Kidney (tissue), 14 donors: ENCODE results near the gene NUDT8. TPM values are rescaled to one million over a fixed set of nuclear protein-coding genes. Genes with fewer than 3 reads are reported as not detected.

ENCODE experiments used
- DNase-seq, 5 donors: peaks; one replicate each; pipeline ENCODE4 v3.0.0-alpha.2; 2013 to 2020
- FAIRE-seq: peaks from 2 replicates; lab custom pipeline; 2012; peaks lifted over from hg19 to GRCh38; lab: Jason Lieb, UNC
- H3K27ac ChIP-seq, 2 donors: one replicate each; pipeline ENCODE4 v1.7.0; 2013; ENCODE audit warnings: low read depth in 2 of 2, low read length in 2 of 2, inconsistent platforms in 1 of 2
- H3K27me3 ChIP-seq: one replicate; pipeline ENCODE4 v1.7.1; 2013; ENCODE audit warnings: low read length, inconsistent platforms; ENCODE audit not compliant: control insufficient read depth, insufficient read depth
- H3K36me3 ChIP-seq, 3 donors: one replicate each; pipeline versions ENCODE4 v1.7.0 to v1.7.1; 2013; ENCODE audit warnings: low read length in 3 of 3, control low read depth in 1 of 3, inconsistent platforms in 1 of 3; ENCODE audit not compliant: insufficient read depth in 3 of 3, control insufficient read depth in 2 of 3
- H3K4me1 ChIP-seq, 3 donors: one replicate each; pipeline versions ENCODE4 v1.7.0 to v1.7.1; 2013; ENCODE audit warnings: low read length in 3 of 3, inconsistent platforms in 1 of 3, low read depth in 1 of 3; ENCODE audit not compliant: control insufficient read depth in 2 of 3, insufficient read depth in 2 of 3
- H3K4me3 ChIP-seq, 3 donors: one replicate each; pipeline versions ENCODE4 v1.7.0 to v1.8.1; 2013; ENCODE audit warnings: low read length in 3 of 3, control low read depth in 1 of 3, inconsistent platforms in 1 of 3
- H3K9ac ChIP-seq, 3 donors: one replicate each; pipeline versions ENCODE4 v1.7.0 to v1.7.1; 2013; ENCODE audit warnings: low read length in 3 of 3, control low read depth in 1 of 3, inconsistent platforms in 1 of 3
- H3K9me3 ChIP-seq, 3 donors: one replicate each; pipeline versions ENCODE4 v1.7.0 to v1.7.1; 2013; ENCODE audit warnings: low read length in 3 of 3, control low read depth in 1 of 3, inconsistent platforms in 1 of 3; ENCODE audit not compliant: control insufficient read depth in 2 of 3, insufficient read depth in 1 of 3
- CTCF ChIP-seq: IDR thresholded peaks from 3 replicates; pipeline ENCODE4 v1.5.1; 2012; ENCODE audit warnings: mild to moderate bottlenecking, moderate library complexity, borderline replicate concordance; ENCODE audit not compliant: insufficient read depth; ENCODE audit errors: extremely low read depth
- intact Hi-C: fragments of 100-400 bp; cut with DNase I; formaldehyde crosslinking; loops from one replicate; pipeline ENCODE4 v1.11.1; 2022
- polyA plus RNA-seq: library from polyadenylated mRNA; stranded (reverse); fragments of 350-450 nt; fragmentation: Illumina TruSeq; extraction: RNeasy Lipid Tissue Mini Kit (QIAGEN cat#74804); gene quantifications from one replicate; pipeline ENCODE4 v1.2.3, GENCODE V29; 2014; ENCODE audit warnings: low read depth, low replicate concordance; ENCODE audit not compliant: insufficient read depth
- total RNA-seq: library from RNA; stranded (reverse); fragmentation: NEBNext Ultra II Directional; extraction: Animal tissue kit (Norgen Biotek cat#: 25700); gene quantifications from one replicate; pipeline ENCODE4 v1.2.1, GENCODE V29; 2021
- donor health status: control.
- donor health status: control.
- donor health status: control.
- donor health status: control.
- donor health status: control.
- donor health status: DM: yes; HTN: yes; CAD: no.
- donor health status: Normal renal cell carcinoma (clear cell type).

NUDT8 gene
- total and polyA plus RNA-seq, 2 donors from 2014 or later, result 11.9 to 57.0 TPM

- H3K4me1 ChIP-seq, result peaks cover 7 to 20% (median 7%) of the 10 kb centered on the region in 3 donors
- no peaks in the 10 kb centered on the region for H3K36me3 ChIP-seq
- intact Hi-C loops, result no loop called here
- no peaks in the 10 kb centered on the region for H3K9me3 ChIP-seq
- no peak overlapping the region for H3K9ac ChIP-seq
- peak overlapping the region in 1 of 3 donors; percentile 41 for H3K4me3 ChIP-seq
- DNase-seq, result no peak
- no peaks in the 10 kb centered on the region for H3K27me3 ChIP-seq
- FAIRE-seq, result no peak
- H3K27ac ChIP-seq, result peak overlapping the region in 1 of 2 donors; percentile 1
- no peak for TF ChIP-seq CTCF
Observed at GRCh38 chr11:67582011-67582410, 47.7 kb downstream of the NUDT8 start.

GRCh38 chr11:67581469-67581868, 48.3 kb downstream of the NUDT8 start:
- H3K36me3 ChIP-seq, result no peaks in the 10 kb centered on the region
- no peak overlapping the region for H3K9ac ChIP-seq
- intact Hi-C loops, result no loop called here
- DNase-seq (peak in 4 of 5 donors; percentile 65 to 81 (median 74)), FAIRE-seq (no peak)
- peak overlapping the region; percentile 1 to 57 for H3K27ac ChIP-seq
- no peak for TF ChIP-seq CTCF
- H3K4me3 ChIP-seq, result peak overlapping the region in 1 of 3 donors; percentile 33
- H3K4me1 ChIP-seq, result peaks cover 7 to 20% (median 7%) of the 10 kb centered on the region in 3 donors
- no peaks in the 10 kb centered on the region for H3K27me3 ChIP-seq
- H3K9me3 ChIP-seq, result no peaks in the 10 kb centered on the region

- DNase-seq, result no peak
- Histone ChIP-seq H3K27ac (no peak overlapping the region), H3K27me3 (no peaks in the 10 kb centered on the region), H3K4me3 (no peak overlapping the region), H3K36me3 (no peaks in the 10 kb centered on the region), H3K9me3 (no peaks in the 10 kb centered on the region), H3K4me1 (peaks cover 7 to 12% (median 7%) of the 10 kb centered on the region in 3 donors), H3K9ac (no peak overlapping the region)
- intact Hi-C loops, result no loop called here
- FAIRE-seq, result no peak
- no peak for TF ChIP-seq CTCF
Observed at GRCh38 chr11:67577951-67578350, 51.8 kb downstream of the NUDT8 start.

Other genes with a start within 250 kb of the NUDT8 start
- 17.8 TPM for gene RAD9A, start 238.0 kb downstream of the NUDT8 start, total RNA-seq
- gene RAD9A, start 238.0 kb downstream of the NUDT8 start, polyA plus RNA-seq, result 16.4 TPM
- gene PPP1CA, start 228.1 kb downstream of the NUDT8 start, total RNA-seq, result 155 TPM
- 210 TPM for gene PPP1CA, start 228.1 kb downstream of the NUDT8 start, polyA plus RNA-seq
- 13.9 TPM for gene TBC1D10C, start 225.9 kb downstream of the NUDT8 start, total RNA-seq
- 1.7 TPM for gene TBC1D10C, start 225.9 kb downstream of the NUDT8 start, polyA plus RNA-seq
- gene CARNS1, start 214.3 kb downstream of the NUDT8 start, total RNA-seq, result 1.7 TPM
- gene CARNS1, start 214.3 kb downstream of the NUDT8 start, polyA plus RNA-seq, result 0.80 TPM
- gene RPS6KB2, start 201.4 kb downstream of the NUDT8 start, total RNA-seq, result 41.3 TPM
- 45.4 TPM for gene RPS6KB2, start 201.4 kb downstream of the NUDT8 start, polyA plus RNA-seq
- gene PTPRCAP, start 192.3 kb downstream of the NUDT8 start, total RNA-seq, result 20.3 TPM
- gene PTPRCAP, start 192.3 kb downstream of the NUDT8 start, polyA plus RNA-seq, result 4.7 TPM
- 121 TPM for gene CORO1B, start 186.5 kb downstream of the NUDT8 start, total RNA-seq
- 67.2 TPM for gene CORO1B, start 186.5 kb downstream of the NUDT8 start, polyA plus RNA-seq
- gene GPR152, start 177.2 kb downstream of the NUDT8 start, total RNA-seq, result not detected
- not detected for gene GPR152, start 177.2 kb downstream of the NUDT8 start, polyA plus RNA-seq
- 3.1 TPM for gene CABP4, start 174.6 kb downstream of the NUDT8 start, total RNA-seq
- gene CABP4, start 174.6 kb downstream of the NUDT8 start, polyA plus RNA-seq, result 0.49 TPM
- gene TMEM134, start 160.7 kb downstream of the NUDT8 start, total RNA-seq, result 65.5 TPM
- gene TMEM134, start 160.7 kb downstream of the NUDT8 start, polyA plus RNA-seq, result 127 TPM
- 61.5 TPM for gene AIP, start 146.9 kb downstream of the NUDT8 start, total RNA-seq
- 135 TPM for gene AIP, start 146.9 kb downstream of the NUDT8 start, polyA plus RNA-seq
- 74.7 TPM for gene PITPNM1, start 124.6 kb downstream of the NUDT8 start, total RNA-seq
- 19.3 TPM for gene PITPNM1, start 124.6 kb downstream of the NUDT8 start, polyA plus RNA-seq
- 98.4 TPM for gene CDK2AP2, start 121.8 kb downstream of the NUDT8 start, total RNA-seq
- gene CDK2AP2, start 121.8 kb downstream of the NUDT8 start, polyA plus RNA-seq, result 188 TPM
- not detected for gene CABP2, start 106.5 kb downstream of the NUDT8 start, total RNA-seq
- gene CABP2, start 106.5 kb downstream of the NUDT8 start, polyA plus RNA-seq, result not detected
- gene GSTP1, start 46.1 kb downstream of the NUDT8 start, total RNA-seq, result 800 TPM
- gene GSTP1, start 46.1 kb downstream of the NUDT8 start, polyA plus RNA-seq, result 1,687 TPM
- 191 TPM for gene NDUFV1, start 23.0 kb downstream of the NUDT8 start, total RNA-seq
- gene NDUFV1, start 23.0 kb downstream of the NUDT8 start, polyA plus RNA-seq, result 395 TPM
- not detected for gene TBX10, start 9.8 kb upstream of the NUDT8 start, total RNA-seq
- gene TBX10, start 9.8 kb upstream of the NUDT8 start, polyA plus RNA-seq, result not detected
- 7.7 TPM for gene ACY3, start 20.8 kb upstream of the NUDT8 start, total RNA-seq
- gene ACY3, start 20.8 kb upstream of the NUDT8 start, polyA plus RNA-seq, result 111 TPM
- gene ALDH3B2, start 44.7 kb upstream of the NUDT8 start, total RNA-seq, result 1.6 TPM
- gene ALDH3B2, start 44.7 kb upstream of the NUDT8 start, polyA plus RNA-seq, result 2.1 TPM